NCI-H226 (cell line): Measurements from ENCODE around the gene C19orf85.

Experiments
- DNase-seq: peaks from one replicate; pipeline ENCODE4 v3.0.0-alpha.2; 2015

C19orf85 gene

GRCh38 chr19:55474269-55475265 lies 10.0 kb upstream of the C19orf85 start:
- peak; percentile 100 for DNase-seq

GRCh38 chr19:55473225-55474012 lies 8.9 kb upstream of the C19orf85 start:
- DNase-seq, result peak; percentile 96

GRCh38 chr19:55472463-55472862 lies 7.9 kb upstream of the C19orf85 start:
- DNase-seq, result peak; percentile 98

GRCh38 chr19:55471266-55471665 lies 6.7 kb upstream of the C19orf85 start:
- no peak for DNase-seq

- no peak for DNase-seq
Observed at GRCh38 chr19:55468054-55468393, 3.5 kb upstream of the C19orf85 start.

- DNase-seq, result peak; percentile 81
Observed at GRCh38 chr19:55467236-55468053, 2.9 kb upstream of the C19orf85 start.

- no peak for DNase-seq
Observed at GRCh38 chr19:55466241-55466614, 1.7 kb upstream of the C19orf85 start.

GRCh38 chr19:55465460-55466240 lies 1.1 kb upstream of the C19orf85 start:
- DNase-seq, result no peak

GRCh38 chr19:55464039-55464661 lies 401 bp downstream of the C19orf85 start:
- no peak for DNase-seq

GRCh38 chr19:55463583-55464031 lies 944 bp downstream of the C19orf85 start:
- no peak for DNase-seq

GRCh38 chr19:55462722-55463121 lies 1.8 kb downstream of the C19orf85 start:
- no peak for DNase-seq

- DNase-seq, result peak; percentile 42
Observed at GRCh38 chr19:55461974-55462626, 2.5 kb downstream of the C19orf85 start.

- peak; percentile 100 for DNase-seq
Observed at GRCh38 chr19:55461259-55461973, 3.1 kb downstream of the C19orf85 start, which contains the start of gene ISOC2. Gene ISOC2 (minus strand): TSS chr19:55461642. CDS start chr19:55456486, 5,156 bp downstream.

GRCh38 chr19:55460670-55461258 lies 3.8 kb downstream of the C19orf85 start:
- DNase-seq, result peak; percentile 81

GRCh38 chr19:55459950-55460657 lies 4.4 kb downstream of the C19orf85 start:
- DNase-seq, result no peak

GRCh38 chr19:55459551-55459949 lies 5.0 kb downstream of the C19orf85 start:
- no peak for DNase-seq

GRCh38 chr19:55457683-55458457 lies 6.7 kb downstream of the C19orf85 start:
- DNase-seq, result no peak

- DNase-seq, result no peak
Observed at GRCh38 chr19:55456347-55456746, 8.2 kb downstream of the C19orf85 start.
